Stimulated activated CD8-positive, alpha-beta memory T cell treated with anti-CD3 and anti-CD28 coated beads, Interleukin-12 subunit alpha, Interleukin-12 subunit beta, amount 100 ng/mL, for 24 hours (primary cell): ENCODE data around the gene SH2D6.
"Not testable (repeated sequence)": the region's sequence is repeated elsewhere in the genome, so short reads cannot be mapped to it uniquely, and the experiment has no call there.

ENCODE experiments used
- DNase-seq: peaks from one replicate; pipeline ENCODE4 v3.0.0-alpha.2; 2020; ENCODE audit errors: extremely low read depth

SH2D6 gene

GRCh38 chr2:85422072-85422457, 3.6 kb downstream of the SH2D6 start:
- DNase-seq, result no peak

DNA sequence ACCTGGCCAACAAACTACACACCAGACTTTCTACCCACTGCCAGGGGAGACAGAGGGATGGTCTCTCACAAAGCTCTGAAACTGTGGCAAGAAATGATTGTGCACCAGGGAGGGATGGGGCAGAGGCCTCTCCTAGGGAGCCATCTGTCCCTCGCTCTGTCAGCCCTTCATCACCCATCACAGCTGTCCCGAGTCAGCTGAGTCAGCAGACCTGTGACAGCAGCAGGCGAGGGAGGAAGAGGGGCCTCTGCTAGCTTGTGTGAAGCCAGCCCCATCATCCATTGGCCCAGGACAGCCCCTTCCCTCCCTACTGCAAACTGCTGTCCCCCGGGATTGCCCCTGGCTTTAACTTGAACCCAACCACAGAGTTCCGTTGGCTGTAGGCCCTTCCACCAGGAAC, 5.0 kb downstream of the SH2D6 start:
- DNase-seq, result no peak

- DNase-seq, result no peak
Measured at GRCh38 chr2:85425588-85425987, 7.1 kb downstream of the SH2D6 start.

- no peak for DNase-seq
Measured at GRCh38 chr2:85427300-85427835, 8.9 kb downstream of the SH2D6 start.

GRCh38 chr2:85428343-85428881, 9.9 kb downstream of the SH2D6 start:
- no peak for DNase-seq

DNA sequence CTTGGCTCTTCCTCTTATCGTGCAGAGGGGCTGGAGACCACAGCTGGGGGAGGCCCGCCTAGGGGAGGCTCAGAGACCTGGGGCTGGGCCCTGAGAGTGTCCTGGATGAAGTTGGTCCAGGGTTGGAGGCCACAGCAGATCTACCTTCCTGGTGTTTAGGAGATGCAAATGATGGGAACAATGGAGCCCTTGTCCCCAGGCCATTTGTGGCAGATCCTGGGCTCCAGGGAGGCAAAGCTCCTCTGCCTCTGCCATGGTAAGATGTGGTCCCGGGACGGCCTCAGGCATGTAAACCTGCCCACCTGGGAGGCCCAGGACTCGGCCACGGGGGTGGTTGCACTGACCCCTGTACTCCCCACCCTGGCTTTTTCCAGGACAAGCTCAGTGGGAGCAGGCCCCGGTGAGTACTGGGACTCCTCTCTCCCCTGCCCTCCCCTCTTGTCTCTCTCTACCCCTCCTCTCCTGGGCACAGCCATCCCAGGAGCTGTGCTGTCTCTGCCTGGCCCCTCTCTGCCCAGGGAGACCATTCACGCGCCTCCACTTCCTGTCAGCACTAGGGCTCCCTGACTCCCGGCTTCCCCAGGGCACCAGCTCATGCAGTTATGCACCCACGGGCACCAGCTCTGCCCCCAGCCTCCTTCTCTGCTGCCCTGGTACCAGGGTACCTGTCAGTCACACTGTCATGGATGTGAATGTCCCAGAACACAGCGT, 10.9 kb downstream of the SH2D6 start:
- DNase-seq, result no peak

DNA sequence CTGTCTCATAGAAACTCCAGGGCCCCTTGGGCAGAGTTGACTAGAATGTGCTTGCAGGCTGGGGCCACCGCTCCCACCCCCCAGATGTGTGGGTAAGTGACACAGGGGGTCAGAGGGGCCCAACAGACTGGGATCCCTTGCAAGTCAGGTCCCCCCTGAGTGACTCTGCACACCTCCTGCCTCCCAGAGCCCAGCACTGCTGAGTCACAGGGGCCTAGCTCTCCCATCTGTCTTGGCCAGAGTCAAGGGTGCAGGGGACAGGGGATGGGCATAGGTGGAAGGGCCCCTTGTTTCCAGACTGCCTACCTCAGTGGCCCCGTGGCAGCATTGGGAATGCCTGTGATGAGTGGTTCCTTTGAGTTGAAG, 11.4 kb downstream of the SH2D6 start:
- no peak for DNase-seq

DNA sequence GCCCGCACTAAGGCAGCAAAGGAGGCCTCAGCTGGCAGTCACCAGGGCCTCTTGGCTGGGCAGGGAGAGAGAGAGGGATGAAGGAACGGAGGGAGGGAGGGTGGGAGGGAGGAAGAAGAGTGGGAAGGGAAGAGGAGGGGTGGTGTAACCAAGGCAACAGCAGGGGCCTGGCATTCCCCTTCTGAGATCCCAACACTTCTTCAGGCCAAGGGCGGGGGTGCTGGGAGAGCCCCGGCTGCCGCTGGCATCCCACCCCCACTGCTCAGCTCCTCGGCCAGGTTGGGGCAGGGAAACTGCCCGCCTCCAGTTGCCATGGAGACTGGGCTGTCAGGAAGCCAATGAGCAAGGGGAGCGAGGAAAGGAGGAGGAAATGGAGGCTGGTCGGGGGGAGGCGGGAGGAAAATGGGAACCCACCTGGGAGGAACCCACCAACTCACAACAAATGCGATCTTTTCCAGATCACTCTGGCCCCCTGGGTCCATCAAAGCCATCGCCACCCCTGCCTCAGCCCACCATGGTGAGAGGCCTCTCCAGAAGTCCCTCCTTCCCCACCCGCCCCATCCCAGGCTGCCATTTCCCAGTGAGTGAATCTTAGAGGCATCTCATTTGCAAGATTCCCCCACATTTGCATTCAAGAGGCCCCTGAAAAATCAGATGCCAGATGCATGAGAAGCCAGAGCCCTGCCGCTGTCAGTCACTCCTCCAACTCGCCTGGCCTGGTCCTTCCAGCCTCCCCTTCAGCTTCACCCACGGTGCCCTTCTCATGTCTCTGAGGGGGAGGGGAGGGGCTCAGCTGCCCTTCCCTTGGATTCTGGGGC, 12.4 kb downstream of the SH2D6 start:
- DNase-seq, result no peak

- DNase-seq, result no peak
Measured at GRCh38 chr2:85431570-85432205, 13.2 kb downstream of the SH2D6 start.

DNA sequence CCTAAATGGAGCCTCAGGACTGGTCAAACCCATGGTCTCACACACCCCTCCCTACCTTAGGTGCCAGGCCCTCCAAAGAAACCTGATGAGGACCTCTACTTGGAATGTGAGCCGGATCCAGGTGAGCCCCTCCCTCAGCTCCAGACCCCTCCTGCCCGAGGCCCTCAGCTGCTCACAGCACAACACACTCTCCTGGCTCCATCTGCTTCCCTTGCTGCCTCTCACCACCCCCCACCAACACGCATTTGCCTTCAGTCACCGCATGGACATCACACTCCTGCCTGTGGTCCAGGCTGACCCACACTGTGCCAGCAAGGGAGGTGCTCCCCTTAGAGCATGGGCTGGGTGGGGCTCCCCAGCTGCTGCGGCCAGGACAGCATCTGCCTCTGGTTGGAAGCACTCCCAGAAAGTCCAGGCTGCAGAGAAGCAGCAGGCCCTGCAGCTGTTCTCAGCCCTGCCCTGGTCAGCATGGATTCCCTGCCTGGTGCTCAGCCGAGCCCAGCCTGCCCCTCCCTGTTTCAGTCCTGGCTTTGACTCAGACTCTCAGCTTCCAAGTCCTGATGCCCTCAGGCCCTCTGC, 15.1 kb downstream of the SH2D6 start:
- no peak for DNase-seq

- no peak for DNase-seq
Measured at GRCh38 chr2:85434696-85435095, 16.2 kb downstream of the SH2D6 start.

DNA sequence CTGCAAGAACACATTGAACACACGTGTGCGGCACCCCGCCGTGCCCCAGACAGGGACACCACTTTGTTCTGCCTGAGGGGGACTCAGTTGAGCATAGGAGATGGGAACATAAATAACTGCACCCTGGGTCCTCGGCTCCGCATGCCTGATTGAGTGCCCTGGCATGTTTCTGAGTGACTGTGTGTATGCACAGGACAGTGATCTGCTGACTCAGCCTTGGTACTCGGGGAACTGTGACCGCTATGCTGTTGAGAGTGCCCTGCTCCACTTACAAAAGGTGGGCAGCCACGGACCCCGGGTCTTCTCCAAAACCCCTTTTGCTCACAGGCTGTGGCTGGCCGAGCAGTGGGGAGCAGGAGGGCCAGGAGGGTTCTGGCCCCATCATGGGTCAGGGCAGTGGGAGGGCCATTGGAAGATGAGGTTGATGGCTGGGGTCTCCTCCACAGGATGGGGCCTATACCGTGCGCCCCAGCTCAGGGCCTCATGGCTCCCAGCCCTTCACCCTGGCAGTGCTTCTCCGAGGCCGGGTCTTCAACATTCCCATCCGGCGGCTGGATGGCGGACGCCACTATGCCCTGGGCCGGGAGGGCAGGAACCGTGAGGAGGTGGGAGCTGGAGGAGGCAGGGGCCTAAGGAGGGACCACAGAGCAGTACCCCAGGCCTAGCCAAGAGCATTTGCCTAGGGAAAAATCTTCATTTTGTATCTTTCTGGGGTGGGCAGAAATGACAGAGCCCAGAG, 16.9 kb downstream of the SH2D6 start:
- no peak for DNase-seq

DNA sequence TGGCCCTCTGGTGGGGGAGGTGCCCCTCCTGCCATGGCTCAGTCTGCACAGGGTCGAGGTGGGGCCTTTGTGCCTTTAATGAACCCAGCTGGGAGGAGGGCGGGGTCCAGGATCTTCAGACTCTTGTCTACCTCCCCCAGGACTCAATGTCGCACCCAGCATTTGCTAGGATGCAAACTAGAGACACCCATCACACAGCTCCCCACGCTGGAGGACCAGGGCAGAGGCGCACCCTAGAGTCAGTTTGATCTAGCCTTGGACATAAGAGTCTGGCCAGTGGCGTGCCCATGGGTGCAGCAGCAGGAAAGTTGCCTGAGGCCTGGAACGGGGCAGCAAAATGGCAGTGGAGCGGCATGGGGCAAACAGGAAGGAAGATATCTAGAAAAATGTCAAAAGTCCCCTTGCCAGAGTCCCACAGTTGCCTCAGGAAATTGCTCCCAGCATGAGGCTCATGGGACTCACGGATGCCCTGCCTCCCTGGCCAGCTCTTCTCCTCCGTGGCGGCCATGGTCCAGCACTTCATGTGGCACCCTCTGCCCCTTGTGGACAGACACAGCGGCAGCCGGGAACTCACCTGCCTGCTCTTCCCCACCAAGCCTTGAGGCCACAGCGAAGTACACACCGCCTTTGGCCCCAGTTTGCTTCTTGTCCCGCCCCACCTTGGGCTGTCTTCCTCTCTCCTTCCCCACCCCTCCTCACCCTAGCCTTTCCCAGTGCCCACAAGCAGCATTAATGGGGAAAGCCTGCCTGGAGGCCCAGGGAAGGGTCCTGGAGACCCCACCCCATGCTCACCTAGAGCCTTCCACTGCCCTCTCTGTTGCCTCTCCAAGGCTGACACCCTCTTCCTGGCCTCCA, 17.7 kb downstream of the SH2D6 start:
- DNase-seq, result no peak

GRCh38 chr2:85436836-85437487, 18.4 kb downstream of the SH2D6 start:
- no peak for DNase-seq

GRCh38 chr2:85437488-85438200, 19.1 kb downstream of the SH2D6 start:
- peak; percentile 50 for DNase-seq

DNA sequence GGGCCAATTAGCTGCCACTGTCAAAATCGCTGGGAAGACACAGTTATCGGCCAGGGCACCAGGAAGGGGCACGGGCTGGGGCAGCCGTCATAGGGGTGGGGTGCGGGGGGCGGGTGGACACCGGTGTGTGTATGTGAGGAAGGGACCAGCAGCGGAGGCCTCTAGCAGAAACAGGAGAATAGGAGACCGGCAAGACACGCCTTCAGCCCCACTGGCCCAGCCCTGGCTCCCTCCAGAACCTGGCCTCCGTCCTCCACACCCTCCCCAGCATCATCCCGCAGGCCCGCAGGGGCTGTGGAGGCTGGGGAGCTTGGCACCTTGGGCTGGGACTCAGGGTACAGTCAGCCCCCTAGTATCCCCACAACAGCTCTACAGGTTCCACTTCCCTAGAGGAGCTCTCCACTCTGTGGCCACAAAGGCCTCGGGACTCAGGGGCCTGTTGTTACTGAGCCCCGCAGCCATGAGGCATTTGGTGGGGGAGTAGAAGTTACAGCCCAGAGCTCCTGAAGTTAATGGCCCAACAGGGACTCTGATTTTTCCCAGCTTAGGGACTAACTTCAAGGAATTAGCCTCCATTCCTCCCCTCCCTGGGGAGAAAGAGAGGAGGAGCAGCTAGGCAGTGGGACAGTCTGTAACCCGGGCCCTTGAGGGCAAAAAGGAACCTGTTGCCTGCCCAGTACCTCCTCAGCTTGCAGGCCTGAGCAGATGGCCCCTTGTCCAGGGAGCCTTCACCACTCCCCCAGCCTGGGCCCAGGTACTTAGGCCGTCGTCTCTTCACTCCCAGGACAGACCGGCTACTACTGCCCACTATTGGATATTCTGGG, 19.9 kb downstream of the SH2D6 start:
- no peak for DNase-seq

DNA sequence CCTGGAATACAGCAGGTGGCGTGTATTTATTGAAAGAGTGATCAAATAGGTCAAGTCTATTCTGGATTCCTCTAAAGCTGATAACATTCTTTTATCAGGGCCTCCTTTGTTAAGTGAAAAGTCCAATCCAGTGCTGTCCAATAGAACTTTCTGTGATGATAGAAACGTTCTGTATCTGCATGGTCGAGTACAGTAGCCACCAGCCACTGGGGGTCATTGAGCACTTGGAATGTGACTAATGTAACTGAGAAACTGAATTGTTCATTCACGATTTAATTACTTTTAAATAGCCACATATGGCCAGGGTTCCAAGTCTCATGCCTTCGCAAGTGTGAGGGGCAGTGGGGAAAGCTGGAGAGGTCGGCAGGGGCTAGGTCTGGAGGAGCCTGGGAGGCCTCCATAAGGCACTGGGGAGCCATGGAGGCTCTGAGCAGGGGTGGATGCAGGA, 20.5 kb downstream of the SH2D6 start:
- no peak for DNase-seq

- DNase-seq, result not testable (repeated sequence)
Measured at GRCh38 chr2:85439569-85439968, 21.1 kb downstream of the SH2D6 start.
